ENCODE measurements around the gene ABCD3. TPM values are rescaled to one million over a fixed set of nuclear protein-coding genes. Genes with fewer than 3 reads are reported as not detected.
"Not testable (repeated sequence)": the region's sequence is repeated elsewhere in the genome, so short reads cannot be mapped to it uniquely, and the experiment has no call there.

Gene ABCD3
- total and polyA plus RNA-seq, 8 donors = 42.7 to 66.1 (median 49.3) TPM

GRCh38 chr1:94555091-94555490, 136.9 kb downstream of the ABCD3 start:
- DNase-seq = no peak
- no peaks in the 10 kb centered on the region for H3K9me3 ChIP-seq
- no peaks in the 10 kb centered on the region for H3K36me3 ChIP-seq
- H3K4me1 ChIP-seq = no peaks in the 10 kb centered on the region
- H3K27me3 ChIP-seq = no peaks in the 10 kb centered on the region
- H3K27ac ChIP-seq = no peak overlapping the region
- H3K4me3 ChIP-seq = no peak overlapping the region
- TF ChIP-seq, protein P1, sequence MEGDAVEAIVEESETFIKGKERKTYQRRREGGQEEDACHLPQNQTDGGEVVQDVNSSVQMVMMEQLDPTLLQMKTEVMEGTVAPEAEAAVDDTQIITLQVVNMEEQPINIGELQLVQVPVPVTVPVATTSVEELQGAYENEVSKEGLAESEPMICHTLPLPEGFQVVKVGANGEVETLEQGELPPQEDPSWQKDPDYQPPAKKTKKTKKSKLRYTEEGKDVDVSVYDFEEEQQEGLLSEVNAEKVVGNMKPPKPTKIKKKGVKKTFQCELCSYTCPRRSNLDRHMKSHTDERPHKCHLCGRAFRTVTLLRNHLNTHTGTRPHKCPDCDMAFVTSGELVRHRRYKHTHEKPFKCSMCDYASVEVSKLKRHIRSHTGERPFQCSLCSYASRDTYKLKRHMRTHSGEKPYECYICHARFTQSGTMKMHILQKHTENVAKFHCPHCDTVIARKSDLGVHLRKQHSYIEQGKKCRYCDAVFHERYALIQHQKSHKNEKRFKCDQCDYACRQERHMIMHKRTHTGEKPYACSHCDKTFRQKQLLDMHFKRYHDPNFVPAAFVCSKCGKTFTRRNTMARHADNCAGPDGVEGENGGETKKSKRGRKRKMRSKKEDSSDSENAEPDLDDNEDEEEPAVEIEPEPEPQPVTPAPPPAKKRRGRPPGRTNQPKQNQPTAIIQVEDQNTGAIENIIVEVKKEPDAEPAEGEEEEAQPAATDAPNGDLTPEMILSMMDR (IDR thresholded peaks at IDR 0.05) = no peak
- ATAC-seq = no peak
- intact Hi-C loops (cut with DNase I) = no loop called here

DNA sequence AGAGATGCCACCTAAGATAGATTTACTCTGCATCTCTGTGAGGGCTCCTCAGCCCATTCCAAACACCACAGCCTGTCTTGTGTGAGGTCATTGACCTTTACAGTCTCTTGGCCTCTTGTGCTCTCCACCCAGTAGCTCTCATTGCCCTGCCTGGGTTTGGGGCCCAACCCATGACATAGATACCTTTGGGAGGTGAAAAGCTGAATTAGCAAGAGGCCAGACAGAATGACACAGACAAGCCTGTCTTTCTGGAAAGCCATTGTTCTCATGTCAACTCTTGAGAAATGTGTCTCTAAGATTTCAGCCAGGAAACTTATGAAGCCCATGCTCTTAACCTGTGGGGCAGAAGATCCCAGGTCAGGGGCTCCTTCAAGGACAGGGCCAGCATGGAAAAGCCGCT, 141.7 kb downstream of the ABCD3 start:
- DNase-seq = no peak
- Histone ChIP-seq H3K4me3 (no peak overlapping the region), H3K9me3 (no peaks in the 10 kb centered on the region), H3K36me3 (no peaks in the 10 kb centered on the region), H3K27me3 (no peaks in the 10 kb centered on the region), H3K4me1 (no peaks in the 10 kb centered on the region), H3K27ac (no peak overlapping the region)
- intact Hi-C loops (cut with DNase I) = no loop called here
- TF ChIP-seq, protein P1 (IDR thresholded peaks at IDR 0.05) = no peak
- no peak for ATAC-seq

DNA sequence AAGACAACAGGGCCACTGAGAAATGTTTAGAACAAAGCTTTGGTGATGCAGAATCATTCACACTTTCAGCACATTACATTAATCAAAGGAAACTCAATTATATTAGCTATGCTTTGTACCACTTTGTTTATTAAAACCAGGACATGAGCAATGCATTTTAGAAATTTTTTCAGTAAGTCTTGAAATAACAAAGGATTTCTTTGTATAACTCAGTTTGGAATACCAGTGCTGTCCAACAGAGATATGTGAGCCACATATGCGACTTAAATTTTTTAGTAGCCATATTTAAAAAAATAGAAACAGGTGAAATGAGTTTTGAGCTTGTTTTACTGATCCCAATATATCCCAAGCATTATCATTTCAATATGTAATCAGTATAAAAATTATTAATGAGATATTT, 142.1 kb downstream of the ABCD3 start:
- DNase-seq = no peak

DNA sequence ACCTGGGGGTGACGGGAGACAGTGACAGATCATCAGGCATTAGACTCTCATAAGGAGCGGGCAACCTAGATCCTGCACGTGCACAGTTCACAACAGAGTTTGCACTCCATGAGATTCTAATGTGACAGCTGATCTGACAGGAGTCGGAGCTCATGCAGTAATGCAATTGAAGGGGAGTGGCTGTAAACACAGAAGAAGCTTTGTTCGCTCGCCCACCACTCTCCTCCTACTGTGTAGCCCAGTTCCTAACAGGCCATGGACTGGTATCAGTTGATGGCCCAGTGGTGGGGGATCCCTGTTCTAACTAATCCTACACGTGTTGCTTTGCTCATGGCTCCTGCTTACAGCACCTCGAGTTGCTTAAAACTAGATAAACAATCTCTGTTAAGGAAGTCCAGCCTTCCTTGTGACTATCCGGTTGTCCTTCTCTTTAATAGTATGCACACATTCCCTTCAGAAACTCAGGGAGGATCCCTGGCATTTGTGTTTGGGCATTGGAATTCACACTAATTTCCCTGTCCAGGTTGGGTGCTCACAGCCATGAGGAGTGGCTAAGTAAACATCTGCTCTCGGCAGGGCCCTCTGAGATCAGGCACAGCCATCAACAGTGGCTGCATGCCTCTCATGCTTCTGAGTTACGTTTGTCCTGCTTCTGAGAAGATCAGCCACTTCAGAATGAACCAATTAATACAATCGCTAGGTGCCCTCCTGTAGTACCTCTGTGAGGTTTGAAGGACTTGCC, 144.5 kb downstream of the ABCD3 start:
- Histone ChIP-seq H3K4me1 (no peaks in the 10 kb centered on the region), H3K27ac (peak overlapping the region; percentile 48), H3K9me3 (no peaks in the 10 kb centered on the region), H3K36me3 (no peaks in the 10 kb centered on the region), H3K27me3 (no peaks in the 10 kb centered on the region), H3K4me3 (no peak overlapping the region)
- intact Hi-C loops (cut with DNase I) = no loop called here
- ATAC-seq (peak; percentile 99), DNase-seq (peak in 1 of 4 donors; percentile 58)
- TF ChIP-seq, protein P1 (IDR thresholded peaks at IDR 0.05) = no peak

More for the DNA sequence above, 142.1 kb downstream of the ABCD3 start:
- Histone ChIP-seq H3K9me3 (no peaks in the 10 kb centered on the region), H3K27ac (no peak overlapping the region), H3K36me3 (no peaks in the 10 kb centered on the region), H3K27me3 (no peaks in the 10 kb centered on the region), H3K4me3 (no peak overlapping the region), H3K4me1 (no peaks in the 10 kb centered on the region)
- intact Hi-C loops (cut with DNase I) = no loop called here
- ATAC-seq = no peak
- TF ChIP-seq, protein P1 (IDR thresholded peaks at IDR 0.05) = no peak

GRCh38 chr1:94565901-94566300, 147.7 kb downstream of the ABCD3 start:
- Histone ChIP-seq H3K4me1 (no peaks in the 10 kb centered on the region), H3K4me3 (no peak overlapping the region), H3K9me3 (peaks cover 0 to 4% of the 10 kb centered on the region in 2 donors), H3K27ac (no peak overlapping the region), H3K36me3 (no peaks in the 10 kb centered on the region), H3K27me3 (no peaks in the 10 kb centered on the region)
- TF ChIP-seq, protein P1 (IDR thresholded peaks at IDR 0.05) = no peak
- no peak for DNase-seq
- intact Hi-C loops (cut with DNase I) = no loop called here
- no peak for ATAC-seq

- H3K4me3 ChIP-seq; H3K4me1 ChIP-seq; ATAC-seq; H3K36me3 ChIP-seq; H3K27me3 ChIP-seq; H3K27ac ChIP-seq; H3K9me3 ChIP-seq; DNase-seq; intact Hi-C loops (cut with DNase I): not testable (repeated sequence)
Measured at GRCh38 chr1:94566436-94566835, 148.2 kb downstream of the ABCD3 start.

DNA sequence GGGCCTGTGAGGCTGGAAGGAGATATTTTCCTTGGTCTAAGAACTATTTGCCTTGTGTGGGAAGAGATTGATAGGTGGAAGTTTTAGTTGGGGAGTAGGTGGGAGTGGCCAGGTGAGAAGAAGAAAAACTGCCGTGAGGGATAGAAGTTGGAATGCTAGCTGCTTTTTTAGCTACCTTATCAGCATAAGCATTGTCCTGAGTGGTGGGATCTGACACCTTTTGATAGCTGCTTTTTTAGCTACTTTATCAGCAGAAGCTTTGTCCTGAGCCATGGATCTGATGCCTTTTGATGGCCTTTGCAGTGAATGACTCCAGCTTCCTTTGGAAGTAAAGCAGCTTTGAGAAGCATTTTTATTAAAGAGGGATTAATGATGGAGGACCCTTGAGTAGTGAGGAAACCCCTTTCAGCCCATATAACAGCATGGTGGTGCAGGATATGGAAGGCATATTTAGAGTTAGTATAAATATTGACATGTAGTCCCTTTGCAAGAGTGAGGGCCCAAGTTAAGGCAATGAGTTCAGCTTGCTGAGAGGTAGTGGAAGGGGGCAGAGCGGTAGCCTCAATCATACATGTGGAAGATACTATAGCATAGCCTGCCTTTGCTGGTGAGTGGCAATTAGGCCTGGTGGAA, 149.9 kb downstream of the ABCD3 start:
- H3K4me3 ChIP-seq; H3K36me3 ChIP-seq; H3K4me1 ChIP-seq; intact Hi-C loops (cut with DNase I); DNase-seq; H3K27me3 ChIP-seq; H3K27ac ChIP-seq; ATAC-seq: not testable (repeated sequence)
- peaks cover 0 to 10% of the 10 kb centered on the region in 2 donors for H3K9me3 ChIP-seq
